GM23338 (cell line): ENCODE data around the gene SNX8. TPM values are rescaled to one million over a fixed set of nuclear protein-coding genes. Genes with fewer than 3 reads are reported as not detected.

ENCODE experiments used
- ATAC-seq: fragments of 200-7000 bp; cut with Tn5 transposase; 3 replicates; pipeline ENCODE4 v1.9.1; 2020
- DNase-seq: peaks from one replicate; pipeline ENCODE4 v3.0.0-alpha.2; 2015; ENCODE audit warnings: low spot score
- H2AFZ ChIP-seq: fragments of 200-600 bp; sonication (generic); 2 replicates; pipeline ENCODE4 v1.8.0; 2016; ENCODE audit warnings: antibody characterized with exemption, mild to moderate bottlenecking, moderate library complexity
- H3F3A ChIP-seq: fragments of 200-600 bp; sonication (generic); replicated peaks from 2 replicates; pipeline ENCODE4 v1.8.0; 2017; ENCODE audit warnings: antibody characterized with exemption, mixed run types, low read depth
- H3K27ac ChIP-seq: fragments of 200-600 bp; sonication (generic); 2 replicates; pipeline ENCODE4 v1.6.1; 2016; ENCODE audit warnings: low read depth
- H3K27me3 ChIP-seq: fragments of 200-600 bp; sonication (generic); 2 replicates; pipeline ENCODE4 v1.8.0; 2016; ENCODE audit warnings: mild to moderate bottlenecking, mixed run types, moderate library complexity; ENCODE audit not compliant: insufficient read depth
- H3K36me3 ChIP-seq: fragments of 200-600 bp; sonication (generic); 2 replicates; pipeline ENCODE4 v1.8.0; 2016; ENCODE audit warnings: mild to moderate bottlenecking; ENCODE audit not compliant: insufficient read depth
- H3K4me1 ChIP-seq: fragments of 200-600 bp; sonication (generic); 2 replicates; pipeline ENCODE4 v1.8.0; 2016; ENCODE audit warnings: mild to moderate bottlenecking, moderate library complexity; ENCODE audit not compliant: insufficient read depth
- H3K4me2 ChIP-seq: fragments of 200-600 bp; sonication (generic); 2 replicates; pipeline ENCODE4 v1.7.1; 2017; ENCODE audit warnings: mixed run types
- H3K4me3 ChIP-seq: fragments of 200-600 bp; sonication (generic); 2 replicates; pipeline ENCODE4 v1.6.1; 2016; ENCODE audit warnings: mixed run types
- H3K79me2 ChIP-seq: fragments of 200-600 bp; sonication (generic); replicated peaks from 2 replicates; pipeline ENCODE4 v1.8.0; 2017; ENCODE audit warnings: mild to moderate bottlenecking; ENCODE audit not compliant: insufficient read depth
- H3K9me2 ChIP-seq: fragments of 200-600 bp; sonication (generic); 2 replicates; pipeline ENCODE4 v1.8.0; 2017; ENCODE audit not compliant: insufficient read depth
- H4K20me1 ChIP-seq: fragments of 200-600 bp; sonication (generic); replicated peaks from 2 replicates; pipeline ENCODE4 v1.8.0; 2017; ENCODE audit warnings: mild to moderate bottlenecking; ENCODE audit not compliant: insufficient read depth
- H3K27ac Mint-ChIP-seq: 2 replicates; pipeline ENCODE4 v1.8.0; 2020; ENCODE audit warnings: inconsistent platforms, mild to moderate bottlenecking, moderate library complexity, mixed read lengths
- H3K27me3 Mint-ChIP-seq: 3 replicates; pipeline ENCODE4 v1.8.0; 2022; ENCODE audit warnings: low read depth, mild to moderate bottlenecking, moderate library complexity, mixed read lengths, inconsistent platforms; ENCODE audit not compliant: insufficient read depth, poor library complexity
- H3K36me3 Mint-ChIP-seq: 3 replicates; pipeline ENCODE4 v1.8.0; 2021; ENCODE audit warnings: low read depth, mild to moderate bottlenecking, inconsistent platforms, moderate library complexity, mixed read lengths
- H3K4me1 Mint-ChIP-seq: 3 replicates; pipeline ENCODE4 v1.8.0; 2020; ENCODE audit warnings: mild to moderate bottlenecking, inconsistent platforms, mixed read lengths
- H3K4me3 Mint-ChIP-seq: 3 replicates; pipeline ENCODE4 v1.8.0; 2021; ENCODE audit warnings: moderate library complexity, mild to moderate bottlenecking, inconsistent platforms, mixed read lengths
- H3K9me3 Mint-ChIP-seq: 3 replicates; pipeline ENCODE4 v1.8.0; 2020; ENCODE audit warnings: moderate library complexity, mild to moderate bottlenecking, inconsistent platforms, mixed read lengths
- CREB1 ChIP-seq: fragments of 250-450 bp; sonication (Bioruptor Pico); IDR thresholded peaks from 2 replicates; pipeline ENCODE4 v1.5.0; 2020; ENCODE audit warnings: low read depth, mild to moderate bottlenecking, moderate library complexity
- CTCF ChIP-seq, 2 experiments: fragments of 200-600 bp in 1 of 2; sonication (generic) in 1 of 2; conservative IDR thresholded peaks; 2 replicates each; pipeline versions ENCODE4 v1.5.1 to v1.6.1; 2016 to 2017; ENCODE audit warnings: antibody characterized with exemption in 2 of 2, low read depth in 2 of 2, mild to moderate bottlenecking in 2 of 2, moderate library complexity in 1 of 2
- ETS1 ChIP-seq: IDR thresholded peaks from 2 replicates; pipeline ENCODE4 v1.6.1; 2016; ENCODE audit warnings: antibody characterized with exemption
- JUNB ChIP-seq: IDR thresholded peaks from one replicate; pipeline ENCODE4 v1.6.1; 2016; ENCODE audit warnings: antibody characterized with exemption; ENCODE audit not compliant: unreplicated experiment
- NANOG ChIP-seq: IDR thresholded peaks from 2 replicates; pipeline ENCODE4 v1.6.1; 2016; ENCODE audit warnings: antibody characterized with exemption, borderline replicate concordance
- STAT1 ChIP-seq: IDR thresholded peaks from one replicate; pipeline ENCODE4 v1.6.1; 2016; ENCODE audit warnings: antibody characterized with exemption; ENCODE audit not compliant: unreplicated experiment
- ZNF114 ChIP-seq: fragments of 250-450 bp; sonication (Bioruptor Pico); IDR thresholded peaks from 2 replicates; pipeline ENCODE4 v1.5.0; 2020; ENCODE audit warnings: mild to moderate bottlenecking, moderate library complexity
- ZNF462 ChIP-seq: fragments of 250-450 bp; sonication (Bioruptor Pico); IDR thresholded peaks from 2 replicates; pipeline ENCODE4 v1.5.0; 2020; ENCODE audit warnings: mild to moderate bottlenecking, moderate library complexity
- polyA plus RNA-seq: library from polyadenylated mRNA; unstranded; fragments of >200 nt; fragmentation: Nextera tagmentation; extraction: Ambion mirVana; gene quantifications from 2 replicates; pipeline ENCODE4 v1.2.1, GENCODE V29; 2016
- total RNA-seq: library from RNA; depleted of rRNA; stranded (reverse); fragments of >200 nt; shearing (Covaris generic); gene quantifications from 2 replicates; pipeline ENCODE4 v1.2.3, GENCODE V29; 2014

SNX8 gene
- total and polyA plus RNA-seq, 2 experiments from 2014 or later, result 44.3 to 50.9 TPM

GRCh38 chr7:2313450-2314208 is 612 bp downstream of the SNX8 start:
- Histone ChIP-seq H3K4me3 (peak overlapping the region; percentile 83), H3K4me2 (peak overlapping the region; percentile 86), H3K36me3 (no peaks in the 10 kb centered on the region), H3K4me1 (peaks cover 10% of the 10 kb centered on the region), H3K79me2 (peaks cover 49% of the 10 kb centered on the region), H2AFZ (no peak overlapping the region), H3K27me3 (no peaks in the 10 kb centered on the region), H3F3A (0 out of 2 replicates have a peak, but pooled peaks cover 11% of the 10 kb centered on the region), H3K27ac (no peak overlapping the region), H4K20me1 (no peaks in the 10 kb centered on the region), H3K9me2 (no peaks in the 10 kb centered on the region)
- H3K9me3 Mint-ChIP-seq, result 0 out of 3 replicates have a peak, but pooled peaks cover 3% of the 10 kb centered on the region
- TF ChIP-seq STAT1 (no peak), CTCF (conservative IDR thresholded peaks at IDR 0.05; ENCODE audit: low read depth in 2 of 2) (no peak)
- no peak overlapping the region for H3K27ac Mint-ChIP-seq
- no peak for DNase-seq
- peaks cover 8% of the 10 kb centered on the region for H3K36me3 Mint-ChIP-seq
- peaks cover 8% of the 10 kb centered on the region for H3K27me3 Mint-ChIP-seq
- H3K4me1 Mint-ChIP-seq, result peaks cover 14% of the 10 kb centered on the region
- H3K4me3 Mint-ChIP-seq, result no peak overlapping the region; the same call in 1 of the 3 replicates
- ATAC-seq, result peak; percentile 21

GRCh38 chr7:2312267-2312929 is 1.8 kb downstream of the SNX8 start:
- H3K9me3 Mint-ChIP-seq, result 0 out of 3 replicates have a peak, but pooled peaks cover 3% of the 10 kb centered on the region
- no peak overlapping the region for H3K4me3 ChIP-seq
- TF ChIP-seq ZNF114 (CRISPR knock-in tag) (no peak), NANOG (no peak), ZNF462 (CRISPR knock-in tag) (no peak), CTCF (conservative IDR thresholded peaks at IDR 0.05; ENCODE audit: low read depth in 2 of 2) (no peak), ETS1 (no peak), CREB1 (CRISPR knock-in tag) (no peak), JUNB (no peak)

More at GRCh38 chr7:2312267-2312929, 1.8 kb downstream of the SNX8 start:
- peaks cover 8% of the 10 kb centered on the region for H3K36me3 Mint-ChIP-seq
- no peak overlapping the region for H3K27ac Mint-ChIP-seq
- Histone ChIP-seq H3K79me2 (peaks cover 57% of the 10 kb centered on the region), H3F3A (0 out of 2 replicates have a peak, but pooled peaks cover 11% of the 10 kb centered on the region), H3K27ac (no peak overlapping the region), H3K4me2 (no peak overlapping the region), H3K36me3 (no peaks in the 10 kb centered on the region), H4K20me1 (no peaks in the 10 kb centered on the region), H3K9me2 (no peaks in the 10 kb centered on the region), H3K4me1 (peaks cover 10% of the 10 kb centered on the region), H2AFZ (no peak overlapping the region), H3K27me3 (no peaks in the 10 kb centered on the region)
- H3K27me3 Mint-ChIP-seq, result peaks cover 8% of the 10 kb centered on the region
- peak overlapping the region; percentile 57 for H3K4me3 Mint-ChIP-seq
- peaks cover 17% of the 10 kb centered on the region for H3K4me1 Mint-ChIP-seq
- no peak for DNase-seq
- no peak for ATAC-seq
